IMR-90 (cell line): Measurements from ENCODE around the gene MGA. TPM values are rescaled to one million over a fixed set of nuclear protein-coding genes. Genes with fewer than 3 reads are reported as not detected.

ENCODE experiments used
- ATAC-seq: fragments of 200-7000 bp; cut with Tn5 transposase; 2 replicates; pipeline ENCODE4 v1.9.1; 2020; ENCODE audit warnings: low read depth, mild to moderate bottlenecking, moderate library complexity
- BruUV-seq: library from RNA; stranded (reverse); fragments of 400-500 nt; replicated peaks from 2 replicates; lab custom pipeline; 2021; lab: Mats Ljungman, UMichigan
- CTCF ChIA-PET: fragments of 300-600 bp; formaldehyde crosslinking; extraction: SDS; loops from one replicate; lab custom pipeline; 2021; ENCODE audit warnings: antibody characterized with exemption; lab: Yijun Ruan, JAX
- POLR2A ChIA-PET: fragments of 300-600 bp; sonication (Branson Sonifier 250); formaldehyde crosslinking; loops from one replicate; lab custom pipeline; 2022; ENCODE audit warnings: antibody characterized with exemption; ENCODE audit not compliant: unreplicated experiment; lab: Charles Lee
- DNase-seq: peaks from one replicate; pipeline ENCODE4 v3.0.0; 2013
- H2AFZ ChIP-seq: replicated peaks from 2 replicates; pipeline ENCODE3; 2013; ENCODE audit warnings: low read length, mild to moderate bottlenecking; ENCODE audit not compliant: poor library complexity
- H2AK5ac ChIP-seq: 2 replicates; pipeline ENCODE4 v1.6.1; 2013; ENCODE audit warnings: low read depth, low read length, inconsistent platforms
- H2AK9ac ChIP-seq: replicated peaks from 2 replicates; pipeline ENCODE3; 2013; ENCODE audit warnings: mild to moderate bottlenecking, low read depth, low read length, moderate library complexity; ENCODE audit not compliant: poor library complexity
- H2BK120ac ChIP-seq: 2 replicates; pipeline ENCODE4 v1.6.1; 2013; ENCODE audit warnings: low read depth, low read length, inconsistent platforms
- H2BK15ac ChIP-seq: 3 replicates; pipeline ENCODE4 v1.6.1; 2013; ENCODE audit warnings: low read depth, low read length, inconsistent platforms
- H2BK20ac ChIP-seq: 2 replicates; pipeline ENCODE4 v1.6.1; 2013; ENCODE audit warnings: low read depth, mild to moderate bottlenecking, inconsistent platforms, low read length, moderate library complexity
- H2BK5ac ChIP-seq: 2 replicates; pipeline ENCODE4 v1.6.1; 2013; ENCODE audit warnings: mild to moderate bottlenecking, low read depth, low read length, inconsistent platforms; ENCODE audit not compliant: poor library complexity, severe bottlenecking
- H3K14ac ChIP-seq: replicated peaks from 2 replicates; pipeline ENCODE4 v1.6.1; 2013; ENCODE audit warnings: low read depth, low read length, inconsistent platforms
- H3K18ac ChIP-seq: 2 replicates; pipeline ENCODE4 v1.6.1; 2013; ENCODE audit warnings: low read depth, low read length, control low read depth
- H3K23ac ChIP-seq: 2 replicates; pipeline ENCODE4 v1.6.1; 2013; ENCODE audit warnings: low read depth, low read length, inconsistent platforms
- H3K27ac ChIP-seq: 2 replicates; pipeline ENCODE4 v1.5.1; 2013; ENCODE audit warnings: mild to moderate bottlenecking, control low read depth, low read length; ENCODE audit not compliant: insufficient read depth
- H3K27me3 ChIP-seq: 2 replicates; pipeline ENCODE4 v1.6.1; 2013; ENCODE audit warnings: low read length; ENCODE audit not compliant: control insufficient read depth, insufficient read depth
- H3K36me3 ChIP-seq: 2 replicates; pipeline ENCODE4 v1.6.1; 2013; ENCODE audit warnings: low read length, mixed read lengths; ENCODE audit not compliant: control insufficient read depth, insufficient read depth
- H3K4ac ChIP-seq: 2 replicates; pipeline ENCODE4 v1.6.1; 2013; ENCODE audit warnings: low read depth, low read length, inconsistent platforms
- H3K4me1 ChIP-seq: 2 replicates; pipeline ENCODE4 v1.6.1; 2013; ENCODE audit warnings: low read length, mixed read lengths; ENCODE audit not compliant: control insufficient read depth, insufficient read depth
- H3K4me2 ChIP-seq: 2 replicates; pipeline ENCODE4 v1.6.1; 2013; ENCODE audit warnings: low read depth, mild to moderate bottlenecking, control low read depth, low read length, moderate library complexity
- H3K4me3 ChIP-seq: 2 replicates; pipeline ENCODE4 v1.5.1; 2013; ENCODE audit warnings: low read depth, mild to moderate bottlenecking, control low read depth, low read length, moderate library complexity; ENCODE audit not compliant: insufficient read depth
- H3K56ac ChIP-seq: 2 replicates; pipeline ENCODE4 v1.6.1; 2013; ENCODE audit warnings: low read length, inconsistent platforms; ENCODE audit not compliant: insufficient read depth; ENCODE audit errors: extremely low read depth
- H3K79me1 ChIP-seq, 2 experiments: 2 replicates each; pipeline ENCODE4 v1.6.1; 2013; ENCODE audit warnings: low read length in 2 of 2, inconsistent platforms in 1 of 2, low read depth in 1 of 2
- H3K9ac ChIP-seq: 2 replicates; pipeline ENCODE4 v1.6.1; 2013; ENCODE audit warnings: low read depth, low read length, control low read depth
- H3K9me1 ChIP-seq: 2 replicates; pipeline ENCODE4 v1.6.1; 2013; ENCODE audit warnings: low read length, inconsistent platforms; ENCODE audit not compliant: insufficient read depth
- H3K9me3 ChIP-seq: 2 replicates; pipeline ENCODE4 v1.6.1; 2013; ENCODE audit warnings: low read length; ENCODE audit not compliant: control insufficient read depth, insufficient read depth
- H4K20me1 ChIP-seq: 2 replicates; pipeline ENCODE4 v1.6.1; 2013; ENCODE audit warnings: low read length, inconsistent platforms; ENCODE audit not compliant: insufficient read depth
- H4K5ac ChIP-seq: 2 replicates; pipeline ENCODE4 v1.6.1; 2013; ENCODE audit warnings: mild to moderate bottlenecking, low read depth, low read length, control low read depth
- H4K8ac ChIP-seq, 2 experiments: 2 replicates each; pipeline ENCODE4 v1.6.1; 2013; ENCODE audit warnings: low read depth in 2 of 2, low read length in 2 of 2, control low read depth in 1 of 2, inconsistent platforms in 1 of 2
- H4K91ac ChIP-seq: 2 replicates; pipeline ENCODE4 v1.6.1; 2013; ENCODE audit warnings: low read depth, low read length, inconsistent platforms; ENCODE audit not compliant: insufficient read depth
- BHLHE40 ChIP-seq: fragments of 150-350 bp; IDR thresholded peaks from 2 replicates; pipeline ENCODE4 v1.6.1; 2016; ENCODE audit warnings: mild to moderate bottlenecking, low read depth, low read length
- CEBPB ChIP-seq: IDR thresholded peaks from 2 replicates; pipeline ENCODE4 v1.6.1; 2012; ENCODE audit warnings: low read depth, low read length, improper control_type of control experiment
- CHD1 ChIP-seq: IDR thresholded peaks from 2 replicates; pipeline ENCODE4 v1.6.1; 2012; ENCODE audit warnings: low read depth, low read length, improper control_type of control experiment
- FOS ChIP-seq: fragments of 150-350 bp; IDR thresholded peaks from 2 replicates; pipeline ENCODE4 v1.6.1; 2016; ENCODE audit warnings: low read depth, low read length
- MAFK ChIP-seq: IDR thresholded peaks from 2 replicates; pipeline ENCODE4 v1.6.1; 2012; ENCODE audit warnings: low read depth, low read length, improper control_type of control experiment
- MAZ ChIP-seq: IDR thresholded peaks from 2 replicates; pipeline ENCODE4 v1.6.1; 2012; ENCODE audit warnings: low read depth, mild to moderate bottlenecking, low read length, improper control_type of control experiment, moderate library complexity, borderline replicate concordance
- MXI1 ChIP-seq: IDR thresholded peaks from 2 replicates; pipeline ENCODE4 v1.6.1; 2012; ENCODE audit warnings: low read depth, mild to moderate bottlenecking, low read length, moderate library complexity, borderline replicate concordance
- NFE2L2 ChIP-seq: fragments of 150-350 bp; IDR thresholded peaks from 2 replicates; pipeline ENCODE4 v1.6.1; 2016; ENCODE audit warnings: low read depth, mild to moderate bottlenecking, low read length
- POLR2A ChIP-seq: IDR thresholded peaks from 2 replicates; pipeline ENCODE4 v1.6.1; 2012; ENCODE audit warnings: mild to moderate bottlenecking, low read depth, low read length
- RAD21 ChIP-seq: IDR thresholded peaks from 2 replicates; pipeline ENCODE4 v1.6.1; 2012; ENCODE audit warnings: low read length, improper control_type of control experiment
- RCOR1 ChIP-seq: IDR thresholded peaks from 2 replicates; pipeline ENCODE4 v1.6.1; 2012; ENCODE audit warnings: mild to moderate bottlenecking, low read length, improper control_type of control experiment; ENCODE audit not compliant: insufficient replicate concordance
- RFX5 ChIP-seq: IDR thresholded peaks from 2 replicates; pipeline ENCODE4 v1.8.0; 2012; ENCODE audit warnings: low read depth, mild to moderate bottlenecking, low read length, moderate library complexity
- SMC3 ChIP-seq: fragments of 150-350 bp; IDR thresholded peaks from 2 replicates; pipeline ENCODE4 v1.6.1; 2016; ENCODE audit warnings: low read depth, mild to moderate bottlenecking, antibody characterized with exemption, low read length, moderate library complexity
- WGBS, 2 experiments: methylation state at CpG; one replicate each; pipeline versions ENCODE4 v1.1.5 to v1.1.7; 2013; ENCODE audit warnings: missing lambda C conversion rate in 2 of 2; ENCODE audit not compliant: insufficient read length in 1 of 2; ENCODE audit errors: extremely low coverage in 2 of 2; 5-methylcytosine and 5-hydroxymethylcytosine counted together
- dilution Hi-C: fragments of 300-500 bp; cut with HindIII; formaldehyde crosslinking; loops from one replicate; pipeline ENCODE4 v1.14.3; 2018; ENCODE audit warnings: low sequenced_read_pairs; ENCODE audit not compliant: unreplicated experiment
- in situ Hi-C: fragments of 300-500 bp; cut with MboI; formaldehyde crosslinking; loops from 3 replicates; pipeline ENCODE4 v1.14.3; 2019; ENCODE audit warnings: low sequenced_read_pairs, inconsistent platforms, mixed read lengths
- intact Hi-C: fragments of 100-400 bp; cut with micrococcal nuclease; formaldehyde crosslinking; loops from 2 replicates; pipeline ENCODE4 v1.10.0; 2022
- polyA plus RNA-seq, 3 experiments: library from polyadenylated mRNA; depleted of rRNA; stranded (reverse); fragments of >200 nt; gene quantifications; 2 replicates each; pipeline ENCODE4 v1.2.3, GENCODE V29; 2012; ENCODE audit warnings: low replicate concordance in 1 of 3
- total RNA-seq: library from RNA; depleted of rRNA; stranded (reverse); fragments of >200 nt; gene quantifications from 2 replicates; pipeline ENCODE4 v1.2.3, GENCODE V29; 2012
- TF ChIP-seq, protein P1 (sequence below): fragments of 150-350 bp; IDR thresholded peaks from 2 replicates; pipeline ENCODE4 v1.6.1; 2016; ENCODE audit warnings: low read depth, mild to moderate bottlenecking, low read length, moderate library complexity, borderline replicate concordance
- TF ChIP-seq, protein P2 (sequence below): fragments of 150-350 bp; IDR thresholded peaks from 2 replicates; pipeline ENCODE4 v1.6.1; 2017; ENCODE audit warnings: mild to moderate bottlenecking, antibody characterized with exemption, low read length, low read depth
- TF ChIP-seq, protein P3 (sequence below): conservative IDR thresholded peaks from 2 replicates; pipeline ENCODE4 v1.5.1; 2012; ENCODE audit warnings: mild to moderate bottlenecking, low read depth, low read length, improper control_type of control experiment

MGA gene
- total and polyA plus RNA-seq, 2 of the 4 experiments (the other 2 are of a cell fraction) = 3.2 to 38.0 TPM

DNA sequence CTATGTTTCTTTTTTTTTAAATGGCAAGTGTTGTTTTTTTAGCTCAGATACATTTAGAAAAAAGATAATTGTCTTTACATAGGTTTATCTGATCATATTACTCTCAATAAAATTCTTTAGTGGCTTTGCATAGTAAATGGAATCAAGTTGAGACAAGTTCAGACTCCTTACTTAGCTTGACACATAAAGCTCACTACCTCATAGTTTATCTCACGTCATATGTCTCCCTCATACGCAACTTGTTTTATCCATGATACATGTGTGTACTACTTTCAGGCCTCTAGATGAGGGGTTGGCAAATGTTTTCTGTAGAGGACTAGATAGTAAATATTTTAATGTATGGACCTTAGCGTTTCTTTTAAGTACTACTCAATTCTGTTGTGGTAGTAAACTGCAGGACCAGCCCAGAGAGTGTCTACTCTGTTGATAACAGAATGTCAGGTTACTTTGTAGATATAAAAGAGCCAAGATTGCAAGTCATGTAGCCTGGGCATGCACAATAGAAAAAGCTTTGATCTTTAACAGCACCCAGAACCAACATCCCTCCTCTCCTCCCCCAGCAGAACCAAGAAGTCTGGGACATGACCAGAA lies 28.2 kb upstream of the MGA start:
- Histone ChIP-seq H2BK20ac (no peak overlapping the region), H3K4me2 (no peak overlapping the region), H2AK9ac (no peak overlapping the region), H3K56ac (no peak overlapping the region), H3K9ac (no peak overlapping the region), H4K8ac (no peak overlapping the region), H2BK120ac (no peak overlapping the region), H3K4me3 (no peak overlapping the region), H3K9me3 (no peaks in the 10 kb centered on the region), H3K27me3 (no peaks in the 10 kb centered on the region), H2BK5ac (no peak overlapping the region), H3K4me1 (no peaks in the 10 kb centered on the region), H3K79me1 (peaks cover 5 to 6% of the 10 kb centered on the region in 2 experiments; a peak in 2 of 4 replicates), H4K5ac (no peak overlapping the region), H3K14ac (no peak overlapping the region), H3K18ac (no peak overlapping the region; the same call in 1 of the 2 replicates), H2AFZ (no peak overlapping the region), H2BK15ac (no peak overlapping the region), H3K9me1 (no peaks in the 10 kb centered on the region), H2AK5ac (no peak overlapping the region), H3K27ac (no peak overlapping the region), H4K91ac (no peak overlapping the region), H4K20me1 (no peaks in the 10 kb centered on the region), H3K23ac (no peak overlapping the region), H3K36me3 (no peaks in the 10 kb centered on the region), H3K4ac (no peak overlapping the region)
- in situ Hi-C loops = no loop called here
- CTCF ChIA-PET = no interaction called here
- DNase-seq (no peak), ATAC-seq (no peak)
- intact Hi-C loops = no loop called here
- BruUV-seq = no TSS peak
- WGBS, 2 experiments = no CpG with 5 or more reads among the region's 3 CpGs
- POLR2A ChIA-PET = no interaction called here
- dilution Hi-C loops = no loop called here
- TF ChIP-seq NFE2L2 = no peak
- no peak for TF ChIP-seq BHLHE40
- TF ChIP-seq RFX5 = no peak
- no peak for TF ChIP-seq MAZ
- TF ChIP-seq RAD21 = no peak
- TF ChIP-seq, protein P1, sequence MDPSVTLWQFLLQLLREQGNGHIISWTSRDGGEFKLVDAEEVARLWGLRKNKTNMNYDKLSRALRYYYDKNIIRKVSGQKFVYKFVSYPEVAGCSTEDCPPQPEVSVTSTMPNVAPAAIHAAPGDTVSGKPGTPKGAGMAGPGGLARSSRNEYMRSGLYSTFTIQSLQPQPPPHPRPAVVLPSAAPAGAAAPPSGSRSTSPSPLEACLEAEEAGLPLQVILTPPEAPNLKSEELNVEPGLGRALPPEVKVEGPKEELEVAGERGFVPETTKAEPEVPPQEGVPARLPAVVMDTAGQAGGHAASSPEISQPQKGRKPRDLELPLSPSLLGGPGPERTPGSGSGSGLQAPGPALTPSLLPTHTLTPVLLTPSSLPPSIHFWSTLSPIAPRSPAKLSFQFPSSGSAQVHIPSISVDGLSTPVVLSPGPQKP = no peak
- no peak for TF ChIP-seq SMC3
- TF ChIP-seq POLR2A = no peak
- TF ChIP-seq, protein P2, sequence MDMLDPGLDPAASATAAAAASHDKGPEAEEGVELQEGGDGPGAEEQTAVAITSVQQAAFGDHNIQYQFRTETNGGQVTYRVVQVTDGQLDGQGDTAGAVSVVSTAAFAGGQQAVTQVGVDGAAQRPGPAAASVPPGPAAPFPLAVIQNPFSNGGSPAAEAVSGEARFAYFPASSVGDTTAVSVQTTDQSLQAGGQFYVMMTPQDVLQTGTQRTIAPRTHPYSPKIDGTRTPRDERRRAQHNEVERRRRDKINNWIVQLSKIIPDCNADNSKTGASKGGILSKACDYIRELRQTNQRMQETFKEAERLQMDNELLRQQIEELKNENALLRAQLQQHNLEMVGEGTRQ = no peak
- TF ChIP-seq MAFK = no peak
- TF ChIP-seq CEBPB = no peak
- TF ChIP-seq FOS = no peak
- TF ChIP-seq CHD1 = no peak
- TF ChIP-seq, protein P3, sequence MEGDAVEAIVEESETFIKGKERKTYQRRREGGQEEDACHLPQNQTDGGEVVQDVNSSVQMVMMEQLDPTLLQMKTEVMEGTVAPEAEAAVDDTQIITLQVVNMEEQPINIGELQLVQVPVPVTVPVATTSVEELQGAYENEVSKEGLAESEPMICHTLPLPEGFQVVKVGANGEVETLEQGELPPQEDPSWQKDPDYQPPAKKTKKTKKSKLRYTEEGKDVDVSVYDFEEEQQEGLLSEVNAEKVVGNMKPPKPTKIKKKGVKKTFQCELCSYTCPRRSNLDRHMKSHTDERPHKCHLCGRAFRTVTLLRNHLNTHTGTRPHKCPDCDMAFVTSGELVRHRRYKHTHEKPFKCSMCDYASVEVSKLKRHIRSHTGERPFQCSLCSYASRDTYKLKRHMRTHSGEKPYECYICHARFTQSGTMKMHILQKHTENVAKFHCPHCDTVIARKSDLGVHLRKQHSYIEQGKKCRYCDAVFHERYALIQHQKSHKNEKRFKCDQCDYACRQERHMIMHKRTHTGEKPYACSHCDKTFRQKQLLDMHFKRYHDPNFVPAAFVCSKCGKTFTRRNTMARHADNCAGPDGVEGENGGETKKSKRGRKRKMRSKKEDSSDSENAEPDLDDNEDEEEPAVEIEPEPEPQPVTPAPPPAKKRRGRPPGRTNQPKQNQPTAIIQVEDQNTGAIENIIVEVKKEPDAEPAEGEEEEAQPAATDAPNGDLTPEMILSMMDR = no peak
- TF ChIP-seq MXI1 = no peak
- no peak for TF ChIP-seq RCOR1
